NCI-H2171 (cell line): ENCODE results near the gene ARHGAP21.

ENCODE experiments used
- DNase-seq: peaks from one replicate; lab custom pipeline; 2025; lab: John Stamatoyannopoulos, UW

The ARHGAP21 gene

GRCh38 chr10:24574161-24574560 is 149.5 kb downstream of the ARHGAP21 start:
- no peak for DNase-seq

GRCh38 chr10:24571870-24572450 is 151.7 kb downstream of the ARHGAP21 start:
- DNase-seq, result no peak

- DNase-seq, result no peak
Measured at GRCh38 chr10:24570658-24571426, 152.8 kb downstream of the ARHGAP21 start.

- no peak for DNase-seq
Measured at GRCh38 chr10:24569828-24570657, 153.6 kb downstream of the ARHGAP21 start.

- no peak for DNase-seq
Measured at GRCh38 chr10:24569330-24569796, 154.3 kb downstream of the ARHGAP21 start.

GRCh38 chr10:24568042-24568441 is 155.6 kb downstream of the ARHGAP21 start:
- DNase-seq, result no peak

GRCh38 chr10:24561453-24561852 is 162.2 kb downstream of the ARHGAP21 start:
- DNase-seq, result no peak

GRCh38 chr10:24556750-24557742 is 166.6 kb downstream of the ARHGAP21 start:
- peak; percentile 32 for DNase-seq

GRCh38 chr10:24556126-24556749 is 167.4 kb downstream of the ARHGAP21 start:
- DNase-seq, result no peak

- no peak for DNase-seq
Measured at GRCh38 chr10:24554036-24554435, 169.7 kb downstream of the ARHGAP21 start.

GRCh38 chr10:24553051-24553612 is 170.6 kb downstream of the ARHGAP21 start:
- DNase-seq, result no peak

GRCh38 chr10:24552346-24553016 is 171.2 kb downstream of the ARHGAP21 start:
- DNase-seq, result peak; percentile 9

- DNase-seq, result no peak
Measured at GRCh38 chr10:24551161-24551560, 172.5 kb downstream of the ARHGAP21 start.

- DNase-seq, result no peak
Measured at GRCh38 chr10:24550680-24551079, 173.0 kb downstream of the ARHGAP21 start.

GRCh38 chr10:24545585-24545984 is 178.1 kb downstream of the ARHGAP21 start:
- no peak for DNase-seq

- DNase-seq, result no peak
Measured at GRCh38 chr10:24544776-24545175, 178.9 kb downstream of the ARHGAP21 start.

GRCh38 chr10:24542314-24543270 is 181.1 kb downstream of the ARHGAP21 start:
- no peak for DNase-seq

GRCh38 chr10:24541239-24541753 is 182.4 kb downstream of the ARHGAP21 start:
- no peak for DNase-seq

GRCh38 chr10:24536636-24537035 is 187.1 kb downstream of the ARHGAP21 start:
- no peak for DNase-seq
